ENCODE results near the gene SLC25A33. TPM values are rescaled to one million over a fixed set of nuclear protein-coding genes. Genes with fewer than 3 reads are reported as not detected.
"Not testable (repeated sequence)": the region's sequence is repeated elsewhere in the genome, so short reads cannot be mapped to it uniquely, and the experiment has no call there.

The SLC25A33 gene
- total RNA-seq, 2 donors from 2014 or later: 5.0 to 8.4 TPM

DNA sequence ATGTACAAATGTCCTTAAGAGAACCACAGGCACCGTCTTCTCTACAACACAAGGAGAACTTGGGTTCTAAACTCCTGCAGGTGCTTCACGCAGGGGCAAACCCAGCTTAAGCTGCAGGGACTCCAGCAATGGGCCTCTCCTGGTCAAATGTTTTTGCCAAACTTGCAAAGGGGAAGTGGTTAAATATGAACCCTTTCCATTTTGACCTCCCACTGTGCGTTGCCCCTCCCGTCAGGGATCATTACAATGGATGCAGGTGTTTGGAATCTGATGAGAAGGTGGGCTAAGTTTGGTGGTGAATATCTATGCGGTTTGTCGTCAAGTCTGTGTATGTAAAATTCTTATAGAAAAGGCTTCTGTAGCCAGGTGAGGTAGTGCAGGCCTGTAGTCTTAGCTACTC is 29.1 kb upstream of the SLC25A33 start:
- DNase-seq: no peak
- Histone ChIP-seq H3K36me3 (no peaks in the 10 kb centered on the region), H3K9me3 (no peaks in the 10 kb centered on the region), H3K4me3 (no peak overlapping the region), H3K9ac (ENCODE audit: low read depth in 2 of 2, low read length in 2 of 2) (no peak overlapping the region), H3K4me1 (no peaks in the 10 kb centered on the region), H3K27ac (no peak overlapping the region), H3K27me3 (no peaks in the 10 kb centered on the region)
- intact Hi-C loops (cut with DNase I): no loop called here
- TF ChIP-seq, protein P1, sequence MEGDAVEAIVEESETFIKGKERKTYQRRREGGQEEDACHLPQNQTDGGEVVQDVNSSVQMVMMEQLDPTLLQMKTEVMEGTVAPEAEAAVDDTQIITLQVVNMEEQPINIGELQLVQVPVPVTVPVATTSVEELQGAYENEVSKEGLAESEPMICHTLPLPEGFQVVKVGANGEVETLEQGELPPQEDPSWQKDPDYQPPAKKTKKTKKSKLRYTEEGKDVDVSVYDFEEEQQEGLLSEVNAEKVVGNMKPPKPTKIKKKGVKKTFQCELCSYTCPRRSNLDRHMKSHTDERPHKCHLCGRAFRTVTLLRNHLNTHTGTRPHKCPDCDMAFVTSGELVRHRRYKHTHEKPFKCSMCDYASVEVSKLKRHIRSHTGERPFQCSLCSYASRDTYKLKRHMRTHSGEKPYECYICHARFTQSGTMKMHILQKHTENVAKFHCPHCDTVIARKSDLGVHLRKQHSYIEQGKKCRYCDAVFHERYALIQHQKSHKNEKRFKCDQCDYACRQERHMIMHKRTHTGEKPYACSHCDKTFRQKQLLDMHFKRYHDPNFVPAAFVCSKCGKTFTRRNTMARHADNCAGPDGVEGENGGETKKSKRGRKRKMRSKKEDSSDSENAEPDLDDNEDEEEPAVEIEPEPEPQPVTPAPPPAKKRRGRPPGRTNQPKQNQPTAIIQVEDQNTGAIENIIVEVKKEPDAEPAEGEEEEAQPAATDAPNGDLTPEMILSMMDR (IDR thresholded peaks at IDR 0.05): no peak

DNA sequence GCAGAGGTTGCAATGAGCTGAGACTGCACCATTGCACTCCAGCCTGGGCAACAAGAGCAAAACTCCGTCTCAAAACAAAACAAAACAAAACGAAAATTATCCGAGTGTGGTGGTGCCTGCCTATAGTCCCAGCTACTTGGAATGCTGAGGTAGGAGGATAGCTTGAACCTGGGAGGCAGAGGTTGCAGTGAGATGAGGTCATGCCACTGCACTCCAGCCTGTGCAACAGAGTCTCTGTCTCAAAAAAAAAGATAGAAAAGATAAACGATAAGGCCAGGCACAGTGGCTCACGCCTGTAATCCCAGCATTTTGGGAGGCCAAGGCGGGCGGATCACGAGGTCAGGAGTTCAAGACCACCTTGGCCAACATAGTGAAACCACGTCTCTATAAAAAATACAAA is 23.7 kb upstream of the SLC25A33 start:
- H3K4me3 ChIP-seq; H3K27me3 ChIP-seq; H3K4me1 ChIP-seq; H3K36me3 ChIP-seq; intact Hi-C loops (cut with DNase I); H3K27ac ChIP-seq; H3K9me3 ChIP-seq; H3K9ac ChIP-seq (ENCODE audit: low read depth in 2 of 2, low read length in 2 of 2); DNase-seq: not testable (repeated sequence)

DNA sequence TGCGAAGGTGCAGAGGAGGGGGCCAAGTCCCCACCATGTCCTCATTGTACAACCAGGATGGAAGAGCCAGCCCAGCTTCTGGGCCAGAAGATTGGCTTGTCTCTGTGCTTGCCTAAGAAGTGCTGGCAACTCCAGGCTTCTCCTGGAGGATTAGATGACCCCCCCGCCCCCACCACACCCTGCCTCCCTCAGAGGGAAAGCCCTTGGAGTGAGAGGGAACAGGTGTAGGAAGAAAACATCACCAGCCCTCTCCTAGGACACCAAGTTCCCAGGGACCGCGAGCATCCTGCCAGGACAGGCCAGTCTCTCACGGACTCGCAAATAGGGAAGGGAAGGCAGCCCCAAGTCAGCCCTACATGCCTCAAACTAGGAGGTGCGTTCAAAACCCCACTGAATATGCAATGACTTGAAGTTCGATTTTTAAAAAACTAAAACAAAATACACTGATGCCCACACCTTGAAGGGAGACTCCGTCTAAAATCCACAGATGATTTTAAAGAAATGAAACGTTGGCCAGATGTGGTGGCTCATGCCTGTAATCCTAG is 20.7 kb upstream of the SLC25A33 start:
- H3K9me3 ChIP-seq: no peaks in the 10 kb centered on the region
- H3K27ac ChIP-seq: no peak overlapping the region
- no peak overlapping the region for H3K4me3 ChIP-seq
- intact Hi-C loops (cut with DNase I): no loop called here
- no peaks in the 10 kb centered on the region for H3K27me3 ChIP-seq
- H3K36me3 ChIP-seq: no peaks in the 10 kb centered on the region
- no peaks in the 10 kb centered on the region for H3K4me1 ChIP-seq
- no peak overlapping the region for H3K9ac ChIP-seq (ENCODE audit: low read depth in 2 of 2, low read length in 2 of 2)
- no peak for DNase-seq
- TF ChIP-seq, protein P1 (IDR thresholded peaks at IDR 0.05): no peak

DNA sequence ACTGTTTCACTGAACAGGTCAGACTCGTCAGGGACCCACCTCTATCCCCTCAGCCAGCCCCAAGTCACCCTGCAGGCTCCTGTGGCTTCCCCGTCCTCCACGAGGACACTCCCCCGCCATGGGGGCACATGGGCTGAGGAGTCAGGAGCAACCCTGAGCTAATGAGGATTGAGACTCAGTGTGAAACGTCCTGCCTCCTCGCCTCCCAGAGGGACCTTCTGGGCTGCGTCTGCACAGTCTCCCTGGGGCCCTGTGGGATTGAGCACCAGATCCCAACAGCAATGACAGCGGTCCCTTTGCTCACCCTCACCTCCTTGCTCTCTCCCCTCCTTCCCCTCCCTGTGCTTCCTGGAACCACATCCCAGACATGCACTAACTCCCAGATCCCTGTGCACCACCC is 18.9 kb upstream of the SLC25A33 start:
- no peaks in the 10 kb centered on the region for H3K36me3 ChIP-seq
- intact Hi-C loops (cut with DNase I): no loop called here
- DNase-seq: no peak
- no peak overlapping the region for H3K27ac ChIP-seq
- TF ChIP-seq, protein P1 (IDR thresholded peaks at IDR 0.05): no peak
- no peaks in the 10 kb centered on the region for H3K4me1 ChIP-seq
- no peak overlapping the region for H3K4me3 ChIP-seq
- no peak overlapping the region for H3K9ac ChIP-seq (ENCODE audit: low read depth in 2 of 2, low read length in 2 of 2)
- no peaks in the 10 kb centered on the region for H3K9me3 ChIP-seq
- H3K27me3 ChIP-seq: no peaks in the 10 kb centered on the region

DNA sequence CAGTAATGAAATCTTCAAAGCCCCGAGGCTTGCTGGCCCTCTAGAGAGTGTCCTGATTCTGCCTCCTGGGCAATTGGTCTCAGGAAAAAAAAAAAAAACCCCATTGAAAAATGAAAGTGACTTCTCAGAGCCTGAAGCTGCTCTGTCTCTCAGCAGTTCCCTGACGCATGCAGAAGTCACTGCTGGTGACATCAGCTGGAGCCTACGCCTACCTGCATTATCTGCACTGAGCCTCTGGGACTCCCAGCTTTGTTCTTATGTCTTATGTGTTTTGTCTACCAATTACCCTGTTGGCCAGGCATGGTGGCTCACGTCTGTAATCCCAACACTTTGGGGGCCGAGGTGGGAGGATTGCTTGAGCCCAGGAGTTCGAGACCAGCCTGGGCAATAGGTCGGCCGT is 10.1 kb upstream of the SLC25A33 start:
- Histone ChIP-seq H3K4me3 (no peak overlapping the region), H3K9ac (ENCODE audit: low read depth in 2 of 2, low read length in 2 of 2) (no peak overlapping the region), H3K27ac (no peak overlapping the region), H3K27me3 (no peaks in the 10 kb centered on the region), H3K36me3 (no peaks in the 10 kb centered on the region), H3K4me1 (no peaks in the 10 kb centered on the region), H3K9me3 (no peaks in the 10 kb centered on the region)
- DNase-seq: no peak
- TF ChIP-seq, protein P1 (IDR thresholded peaks at IDR 0.05): no peak
- intact Hi-C loops (cut with DNase I): no loop called here

DNA sequence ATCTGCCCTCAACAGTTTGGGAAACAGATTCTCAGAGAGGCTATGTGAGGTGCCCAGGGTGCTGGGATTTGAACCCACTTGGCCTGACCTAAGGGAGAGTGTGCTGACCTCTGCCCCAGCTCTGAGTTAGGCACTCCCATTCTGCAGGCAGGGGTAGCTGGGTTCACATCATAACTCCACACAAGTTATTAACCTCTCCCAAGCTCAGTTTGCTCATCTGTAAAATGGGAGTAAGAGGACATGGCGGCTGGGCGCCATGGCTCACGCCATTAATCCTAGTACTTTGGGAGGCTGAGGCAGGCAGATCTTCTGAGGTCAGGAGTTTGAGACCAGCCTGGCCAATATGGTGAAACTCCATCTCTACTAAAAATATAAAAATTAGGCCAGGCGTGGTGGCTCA is 8.9 kb upstream of the SLC25A33 start:
- Histone ChIP-seq H3K27me3 (no peaks in the 10 kb centered on the region), H3K36me3 (no peaks in the 10 kb centered on the region), H3K4me3 (no peak overlapping the region), H3K4me1 (no peaks in the 10 kb centered on the region), H3K9ac (ENCODE audit: low read depth in 2 of 2, low read length in 2 of 2) (no peak overlapping the region), H3K9me3 (no peaks in the 10 kb centered on the region), H3K27ac (no peak overlapping the region)
- no peak for DNase-seq
- intact Hi-C loops (cut with DNase I): no loop called here
- TF ChIP-seq, protein P1 (IDR thresholded peaks at IDR 0.05): no peak
